ENCODE results near the gene PEX10. TPM values are rescaled to one million over a fixed set of nuclear protein-coding genes. Genes with fewer than 3 reads are reported as not detected.

The PEX10 gene
- total and polyA plus RNA-seq, 2 experiments from 2014 or later, result 34.2 to 37.5 TPM

- H3K4me3 ChIP-seq, result no peak overlapping the region
- H3K4me1 ChIP-seq (ENCODE audit: low read depth), result no peaks in the 10 kb centered on the region
Observed at GRCh38 chr1:2375923-2376260, 36.5 kb downstream of the PEX10 start.

GRCh38 chr1:2375246-2375922 is 37.0 kb downstream of the PEX10 start:
- Histone ChIP-seq H3K4me1 (ENCODE audit: low read depth) (no peaks in the 10 kb centered on the region), H3K36me3 (no peaks in the 10 kb centered on the region), H3K27ac (no peak overlapping the region), H3K9me3 (ENCODE audit: low read depth) (no peaks in the 10 kb centered on the region), H3K4me3 (no peak overlapping the region), H3K27me3 (no peaks in the 10 kb centered on the region)
- TF ChIP-seq CTCF (IDR thresholded peaks at IDR 0.05; ENCODE audit: low read depth, low read length), result no peak
- no peak for DNase-seq (ENCODE audit: low read depth in 1 of 2, low spot score in 1 of 2)

More at GRCh38 chr1:2375923-2376260, 36.5 kb downstream of the PEX10 start:
- Histone ChIP-seq H3K36me3 (no peaks in the 10 kb centered on the region), H3K27me3 (no peaks in the 10 kb centered on the region), H3K27ac (no peak overlapping the region), H3K9me3 (ENCODE audit: low read depth) (no peaks in the 10 kb centered on the region)
- DNase-seq (ENCODE audit: low read depth in 1 of 2, low spot score in 1 of 2), result no peak
- no peak for TF ChIP-seq CTCF (IDR thresholded peaks at IDR 0.05; ENCODE audit: low read depth, low read length)

DNA sequence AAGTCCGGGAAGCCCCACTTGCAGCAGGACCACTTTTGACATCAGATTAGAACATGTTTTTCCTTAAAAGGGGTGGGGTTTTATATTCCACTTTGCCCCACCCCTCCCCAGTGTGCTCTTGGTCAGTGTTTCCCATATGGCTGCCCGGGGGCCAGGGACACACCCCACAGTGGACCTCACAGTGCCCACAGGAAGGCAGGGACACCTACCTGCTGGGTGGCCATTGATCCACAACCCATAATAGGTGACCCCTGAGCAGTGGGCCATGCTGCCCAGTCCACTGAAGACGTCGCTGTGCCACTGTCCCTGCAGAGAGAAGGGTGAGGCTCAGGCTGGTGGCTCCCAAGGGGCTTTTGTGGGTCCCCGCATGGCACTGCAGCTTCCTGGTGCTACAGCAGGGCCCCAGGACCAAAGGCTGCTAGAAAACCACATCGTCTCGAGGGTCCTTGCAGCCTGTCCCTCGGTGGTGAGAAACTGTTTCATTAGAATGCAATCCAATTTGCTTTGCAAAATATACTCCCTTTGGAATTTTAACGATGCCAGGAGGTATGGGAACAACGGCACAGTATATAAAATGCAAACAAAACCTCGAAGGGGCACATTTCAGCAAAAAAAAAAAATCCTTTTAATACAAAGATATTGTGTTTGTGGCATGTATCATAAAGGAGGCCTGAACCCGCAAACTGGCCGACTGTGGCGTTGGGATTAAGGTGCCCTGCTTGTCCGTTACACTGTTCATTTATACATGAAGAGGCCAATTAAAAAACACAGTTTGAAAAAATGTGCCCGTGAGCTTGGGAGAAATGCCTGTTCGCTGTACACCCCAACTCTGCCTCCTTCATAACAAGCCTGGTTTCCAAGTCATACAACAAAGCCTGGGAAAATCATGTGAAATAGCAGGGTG is 37.9 kb downstream of the PEX10 start:
- H3K9me3 ChIP-seq (ENCODE audit: low read depth), result no peaks in the 10 kb centered on the region
- no peak overlapping the region for H3K27ac ChIP-seq
- H3K4me1 ChIP-seq (ENCODE audit: low read depth), result no peaks in the 10 kb centered on the region
- no peak for DNase-seq (ENCODE audit: low read depth in 1 of 2, low spot score in 1 of 2)
- H3K36me3 ChIP-seq, result no peaks in the 10 kb centered on the region
- no peak for TF ChIP-seq CTCF (IDR thresholded peaks at IDR 0.05; ENCODE audit: low read depth, low read length)
- no peaks in the 10 kb centered on the region for H3K27me3 ChIP-seq
- H3K4me3 ChIP-seq, result no peak overlapping the region

- TF ChIP-seq CTCF (IDR thresholded peaks at IDR 0.05; ENCODE audit: low read depth, low read length), result no peak
- H3K4me1 ChIP-seq (ENCODE audit: low read depth), result no peaks in the 10 kb centered on the region
- no peak overlapping the region for H3K27ac ChIP-seq
- no peak overlapping the region for H3K4me3 ChIP-seq
- no peaks in the 10 kb centered on the region for H3K27me3 ChIP-seq
- H3K9me3 ChIP-seq (ENCODE audit: low read depth), result no peaks in the 10 kb centered on the region
- H3K36me3 ChIP-seq, result no peaks in the 10 kb centered on the region
- no peak for DNase-seq (ENCODE audit: low read depth in 1 of 2, low spot score in 1 of 2)
Observed at GRCh38 chr1:2373551-2374251, 38.7 kb downstream of the PEX10 start.

GRCh38 chr1:2372551-2373490 is 39.5 kb downstream of the PEX10 start:
- DNase-seq (ENCODE audit: low read depth in 1 of 2, low spot score in 1 of 2), result no peak
- Histone ChIP-seq H3K4me3 (no peak overlapping the region), H3K27me3 (no peaks in the 10 kb centered on the region), H3K9me3 (ENCODE audit: low read depth) (no peaks in the 10 kb centered on the region), H3K36me3 (no peaks in the 10 kb centered on the region), H3K4me1 (ENCODE audit: low read depth) (no peaks in the 10 kb centered on the region), H3K27ac (no peak overlapping the region)
- TF ChIP-seq CTCF (IDR thresholded peaks at IDR 0.05; ENCODE audit: low read depth, low read length), result no peak

All from cardiac muscle cell (in vitro differentiated cells and primary cell).